MCF 10A (cell line): Measurements from ENCODE around the gene ITGB3. TPM values are rescaled to one million over a fixed set of nuclear protein-coding genes. Genes with fewer than 3 reads are reported as not detected.

Experiments used
- BruUV-seq: library from RNA; stranded (reverse); fragments of 400-500 nt; replicated peaks from 2 replicates; lab custom pipeline; 2021; lab: Mats Ljungman, UMichigan
- CTCF ChIA-PET: fragments of 300-600 bp; sonication (Branson Sonifier 250); formaldehyde crosslinking; extraction: SDS; loops from one replicate; lab custom pipeline; 2021; ENCODE audit warnings: antibody characterized with exemption, inconsistent platforms; lab: Yijun Ruan, JAX
- POLR2A ChIA-PET: fragments of 300-600, 350-650 bp; sonication (Branson Sonifier 250); formaldehyde crosslinking; extraction: SDS; loops from one replicate; lab custom pipeline; 2020; ENCODE audit warnings: antibody characterized with exemption, inconsistent platforms; lab: Yijun Ruan, JAX
- DNase-seq: peaks from one replicate; pipeline ENCODE4 v3.0.0-alpha.2; 2018; ENCODE audit not compliant: unreplicated experiment
- H3K27ac Mint-ChIP-seq: one replicate; pipeline ENCODE4 v1.8.0; 2022; ENCODE audit warnings: mild to moderate bottlenecking, low read depth, mixed read lengths; ENCODE audit not compliant: unreplicated experiment
- H3K27me3 Mint-ChIP-seq: one replicate; pipeline ENCODE4 v1.8.0; 2022; ENCODE audit warnings: mixed read lengths; ENCODE audit not compliant: insufficient read depth, unreplicated experiment
- H3K36me3 Mint-ChIP-seq: one replicate; pipeline ENCODE4 v1.8.0; 2022; ENCODE audit warnings: mild to moderate bottlenecking, moderate library complexity, mixed read lengths; ENCODE audit not compliant: insufficient read depth, unreplicated experiment
- H3K4me1 Mint-ChIP-seq: one replicate; pipeline ENCODE4 v1.8.0; 2022; ENCODE audit warnings: mixed read lengths; ENCODE audit not compliant: insufficient read depth, unreplicated experiment
- H3K4me3 Mint-ChIP-seq: one replicate; pipeline ENCODE4 v1.8.0; 2022; ENCODE audit warnings: mild to moderate bottlenecking, moderate library complexity, mixed read lengths; ENCODE audit not compliant: unreplicated experiment
- H3K9me3 Mint-ChIP-seq: one replicate; pipeline ENCODE4 v1.8.0; 2022; ENCODE audit warnings: mixed read lengths; ENCODE audit not compliant: unreplicated experiment
- CTCF ChIP-seq: fragments of 200-600 bp; IDR thresholded peaks from one replicate; pipeline ENCODE4 v1.8.0; 2022; ENCODE audit warnings: antibody characterized with exemption, mild to moderate bottlenecking; ENCODE audit not compliant: unreplicated experiment
- intact Hi-C: fragments of 100-400 bp; cut with micrococcal nuclease; formaldehyde crosslinking; loops from 2 replicates; pipeline ENCODE4 v1.14.1; 2022
- total RNA-seq: library from RNA; stranded (reverse); gene quantifications from 2 replicates; pipeline ENCODE4 v1.2.3, GENCODE V29; 2022

Gene ITGB3
- total RNA-seq, 1 experiment from 2014 or later = 1.1 TPM

DNA sequence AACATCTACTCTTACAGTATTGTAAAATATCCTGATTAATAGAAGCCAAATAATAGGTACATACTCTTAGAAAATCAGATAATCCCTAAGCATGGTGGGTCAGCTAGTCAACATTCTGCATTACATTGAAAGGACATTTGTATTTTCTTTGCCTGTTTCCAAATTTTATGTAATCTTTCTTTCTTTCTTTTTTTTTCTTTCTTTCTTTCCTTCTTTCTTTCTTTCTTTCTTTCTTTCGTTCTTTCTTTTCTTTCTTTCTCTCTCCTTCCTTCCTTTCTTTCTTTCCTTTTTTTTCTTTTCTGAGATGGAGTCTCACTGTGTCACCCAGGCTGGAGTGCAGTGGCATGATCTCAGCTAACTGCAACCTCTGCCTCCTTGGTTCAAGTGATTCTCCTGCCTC lies 18.9 kb downstream of the ITGB3 start:
- DNase-seq = no peak
- TF ChIP-seq CTCF = no peak
- peaks cover 6% of the 10 kb centered on the region for H3K9me3 Mint-ChIP-seq
- peaks cover 21% of the 10 kb centered on the region for H3K4me1 Mint-ChIP-seq
- H3K36me3 Mint-ChIP-seq = peaks cover 5% of the 10 kb centered on the region
- H3K27me3 Mint-ChIP-seq = no peaks in the 10 kb centered on the region
- ChIA-PET CTCF (no interaction called here), POLR2A (interaction anchor here (1.1 kb wide), 1 partner anchor 29 kb away, joined by 3 read pairs; no protein-coding TSS in a partner anchor)
- no peak overlapping the region for H3K27ac Mint-ChIP-seq
- intact Hi-C loops = no loop called here
- no TSS peak for BruUV-seq
- no peak overlapping the region for H3K4me3 Mint-ChIP-seq

DNA sequence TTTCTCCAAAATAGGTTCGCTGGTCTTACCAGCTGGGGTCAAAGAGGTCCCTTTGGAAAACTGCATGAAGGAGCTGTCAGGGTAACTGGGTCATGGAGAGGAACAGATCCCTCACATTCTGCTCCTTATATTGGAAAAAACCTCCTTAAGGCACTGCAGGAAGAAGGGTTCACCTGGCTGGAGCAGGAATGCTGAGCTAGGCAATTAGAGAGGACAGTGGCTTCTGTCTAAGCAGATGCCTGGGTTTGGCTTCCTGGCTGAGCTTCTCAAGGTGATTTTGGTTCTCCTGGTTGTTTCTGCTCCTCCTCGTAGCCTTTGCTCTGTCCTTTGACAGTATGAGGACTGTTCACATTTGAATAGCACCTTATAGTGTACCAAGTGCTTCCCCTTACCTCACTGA lies 19.6 kb downstream of the ITGB3 start:
- Mint-ChIP-seq H3K27ac (no peak overlapping the region), H3K9me3 (peaks cover 6% of the 10 kb centered on the region), H3K4me1 (peaks cover 21% of the 10 kb centered on the region), H3K27me3 (no peaks in the 10 kb centered on the region), H3K4me3 (no peak overlapping the region), H3K36me3 (peaks cover 9% of the 10 kb centered on the region)
- DNase-seq = no peak
- intact Hi-C loops = no loop called here
- no peak for TF ChIP-seq CTCF
- POLR2A ChIA-PET = interaction anchor here (0.6 to 1.1 kb wide), 2 partner anchors 28 to 44 kb away, joined by 3 to 4 read pairs; no protein-coding TSS in a partner anchor
- CTCF ChIA-PET = interaction anchor here (0.5 kb wide), 1 partner anchor 291 kb away, joined by 3 read pairs; no protein-coding TSS in a partner anchor
- no TSS peak for BruUV-seq

DNA sequence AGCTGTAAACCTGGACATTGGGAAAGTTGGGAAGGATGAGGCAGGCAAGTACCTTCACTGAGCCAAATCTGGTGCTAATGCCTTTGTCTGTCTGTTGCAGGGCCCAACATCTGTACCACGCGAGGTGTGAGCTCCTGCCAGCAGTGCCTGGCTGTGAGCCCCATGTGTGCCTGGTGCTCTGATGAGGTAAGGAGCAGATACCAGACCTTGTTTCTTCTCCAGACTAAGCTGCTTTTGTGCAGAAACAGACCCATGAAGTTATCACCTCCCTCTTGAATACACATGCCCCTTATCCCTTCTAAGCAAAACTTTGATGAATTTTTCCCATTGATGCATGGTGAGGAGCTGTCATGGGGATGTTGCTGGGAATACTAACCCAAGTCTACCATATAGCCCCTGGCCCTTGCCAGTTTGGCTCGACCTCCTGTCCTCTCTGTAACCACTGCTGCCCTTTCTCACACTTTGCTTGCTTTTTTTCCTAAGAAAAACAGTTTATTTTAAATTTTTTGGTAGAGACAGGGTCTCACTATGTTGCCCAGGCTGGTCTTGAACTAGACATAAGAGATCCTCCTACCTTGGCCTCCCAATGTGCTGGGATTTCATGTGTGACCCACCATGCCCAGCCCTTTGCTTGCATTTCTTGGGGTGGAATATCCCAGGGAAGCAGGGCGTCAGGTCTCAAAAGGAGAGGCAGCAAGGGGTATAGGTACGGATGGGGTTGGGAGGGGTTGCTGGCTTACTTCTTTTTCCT lies 20.9 kb downstream of the ITGB3 start:
- ChIA-PET CTCF (interaction anchor here (0.5 kb wide), 1 partner anchor 207 kb away, joined by 5 read pairs; no protein-coding TSS in a partner anchor), POLR2A (interaction anchor here (0.7 kb wide), 1 partner anchor 17 kb away, joined by 3 read pairs; no protein-coding TSS in a partner anchor)
- H3K27me3 Mint-ChIP-seq = no peaks in the 10 kb centered on the region
- DNase-seq = no peak
- peaks cover 1% of the 10 kb centered on the region for H3K9me3 Mint-ChIP-seq
- TF ChIP-seq CTCF = no peak
- intact Hi-C loops = loop anchor here (5.0 kb wide), 2 partner anchors 32 to 43 kb away; no protein-coding TSS in a partner anchor
- peaks cover 10% of the 10 kb centered on the region for H3K36me3 Mint-ChIP-seq
- no TSS peak for BruUV-seq
- no peak overlapping the region for H3K27ac Mint-ChIP-seq
- H3K4me3 Mint-ChIP-seq = no peak overlapping the region
- peaks cover 31% of the 10 kb centered on the region for H3K4me1 Mint-ChIP-seq

- H3K4me3 Mint-ChIP-seq = no peak overlapping the region
- intact Hi-C loops = loop anchor here (5.0 kb wide), 2 partner anchors 33 to 42 kb away; no protein-coding TSS in a partner anchor
- POLR2A ChIA-PET = interaction anchor here (0.6 to 0.7 kb wide), 2 partner anchors 16 to 32 kb away, joined by 3 read pairs; no protein-coding TSS in a partner anchor
- BruUV-seq = no TSS peak
- peaks cover 10% of the 10 kb centered on the region for H3K36me3 Mint-ChIP-seq
- peak; percentile 67 for DNase-seq
- CTCF ChIA-PET = interaction anchor here (0.5 kb wide), 1 partner anchor 206 kb away, joined by 5 read pairs; no protein-coding TSS in a partner anchor
- H3K9me3 Mint-ChIP-seq = no peaks in the 10 kb centered on the region
- H3K27me3 Mint-ChIP-seq = no peaks in the 10 kb centered on the region
- no peak for TF ChIP-seq CTCF
- H3K27ac Mint-ChIP-seq = no peak overlapping the region
- H3K4me1 Mint-ChIP-seq = peaks cover 39% of the 10 kb centered on the region
Observed at GRCh38 chr17:47275245-47275984, 21.8 kb downstream of the ITGB3 start.
